NCI-H510A (cell line): ENCODE measurements around the gene TFG.

ENCODE experiments used
- DNase-seq: peaks from one replicate; lab custom pipeline; 2025; lab: John Stamatoyannopoulos, UW

Gene TFG

GRCh38 chr3:100706365-100706764, 2.9 kb upstream of the TFG start:
- no peak for DNase-seq

GRCh38 chr3:100708644-100708988, 678 bp upstream of the TFG start:
- DNase-seq, result no peak

- DNase-seq, result peak; percentile 7
Measured at GRCh38 chr3:100709842-100710260, 557 bp downstream of the TFG start.

GRCh38 chr3:100710261-100710968, 1.1 kb downstream of the TFG start:
- DNase-seq, result peak; percentile 38

GRCh38 chr3:100715176-100715575, 5.9 kb downstream of the TFG start:
- no peak for DNase-seq

GRCh38 chr3:100717063-100717462, 7.8 kb downstream of the TFG start:
- DNase-seq, result no peak

- DNase-seq, result no peak
Measured at GRCh38 chr3:100717637-100718487, 8.6 kb downstream of the TFG start.

- no peak for DNase-seq
Measured at GRCh38 chr3:100719136-100719535, 9.8 kb downstream of the TFG start.

GRCh38 chr3:100720426-100720825, 11.1 kb downstream of the TFG start:
- DNase-seq, result no peak

- no peak for DNase-seq
Measured at GRCh38 chr3:100725935-100726513, 16.7 kb downstream of the TFG start.

- no peak for DNase-seq
Measured at GRCh38 chr3:100726706-100727105, 17.4 kb downstream of the TFG start.

GRCh38 chr3:100730524-100730923, 21.2 kb downstream of the TFG start:
- DNase-seq, result no peak

- DNase-seq, result no peak
Measured at GRCh38 chr3:100732435-100732834, 23.1 kb downstream of the TFG start.

GRCh38 chr3:100737334-100737733, 28.0 kb downstream of the TFG start:
- DNase-seq, result no peak

- DNase-seq, result no peak
Measured at GRCh38 chr3:100740207-100740606, 30.9 kb downstream of the TFG start.

- DNase-seq, result no peak
Measured at GRCh38 chr3:100743535-100743934, 34.2 kb downstream of the TFG start.

- no peak for DNase-seq
Measured at GRCh38 chr3:100744671-100745070, 35.4 kb downstream of the TFG start.

- DNase-seq, result no peak
Measured at GRCh38 chr3:100745617-100746016, 36.3 kb downstream of the TFG start.

- no peak for DNase-seq
Measured at GRCh38 chr3:100746092-100746491, 36.8 kb downstream of the TFG start.

GRCh38 chr3:100748220-100748619, 38.9 kb downstream of the TFG start:
- no peak for DNase-seq

GRCh38 chr3:100748967-100749366, 39.7 kb downstream of the TFG start:
- no peak for DNase-seq

GRCh38 chr3:100753846-100754245, 44.6 kb downstream of the TFG start:
- no peak for DNase-seq
